ENCODE results near the gene CRYBA2. TPM values are rescaled to one million over a fixed set of nuclear protein-coding genes. Genes with fewer than 3 reads are reported as not detected.

CRYBA2 gene
- total RNA-seq, 2 donors from 2014 or later = not detected

GRCh38 chr2:219002395-219003266 is 9.4 kb upstream of the CRYBA2 start:
- peak in 1 of 2 donors; percentile 16 for ATAC-seq
- intact Hi-C loops (cut with DNase I) = no loop called here
- DNase-seq = peak; percentile 49

- DNase-seq = no peak
- intact Hi-C loops (cut with DNase I) = no loop called here
- ATAC-seq = peak; percentile 24 to 43
Measured at GRCh38 chr2:219001577-219002394, 8.6 kb upstream of the CRYBA2 start.

- DNase-seq (no peak), ATAC-seq (no peak)
- intact Hi-C loops (cut with DNase I) = no loop called here
Measured at GRCh38 chr2:219001100-219001576, 7.9 kb upstream of the CRYBA2 start.

- DNase-seq (no peak), ATAC-seq (no peak)
- intact Hi-C loops (cut with DNase I) = no loop called here
Measured at GRCh38 chr2:219000569-219000960, 7.3 kb upstream of the CRYBA2 start.

- intact Hi-C loops (cut with DNase I) = loop anchor here in 1 of 2 donors (10.0 kb wide), 1 partner anchor 155 kb away; no protein-coding TSS in a partner anchor
- ATAC-seq = no peak
- DNase-seq = no peak
Measured at GRCh38 chr2:218999881-219000568, 6.8 kb upstream of the CRYBA2 start.

GRCh38 chr2:218999021-218999880 is 6.0 kb upstream of the CRYBA2 start:
- DNase-seq (no peak), ATAC-seq (no peak)
- intact Hi-C loops (cut with DNase I) = loop anchor here in 1 of 2 donors (10.0 kb wide), 1 partner anchor 156 kb away; no protein-coding TSS in a partner anchor

GRCh38 chr2:218998414-218999002 is 5.3 kb upstream of the CRYBA2 start:
- DNase-seq = no peak
- ATAC-seq = no peak
- intact Hi-C loops (cut with DNase I) = loop anchor here in 1 of 2 donors (10.0 kb wide), 1 partner anchor 156 kb away; no protein-coding TSS in a partner anchor

GRCh38 chr2:218997731-218998130 is 4.5 kb upstream of the CRYBA2 start:
- DNase-seq (no peak), ATAC-seq (no peak)
- intact Hi-C loops (cut with DNase I) = loop anchor here in 1 of 2 donors (10.0 kb wide), 1 partner anchor 157 kb away; no protein-coding TSS in a partner anchor

- intact Hi-C loops (cut with DNase I) = loop anchor here in 1 of 2 donors (10.0 kb wide), 1 partner anchor 158 kb away; no protein-coding TSS in a partner anchor
- ATAC-seq (no peak), DNase-seq (no peak)
Measured at GRCh38 chr2:218996937-218997336, 3.7 kb upstream of the CRYBA2 start.

GRCh38 chr2:218995972-218996711 is 2.9 kb upstream of the CRYBA2 start:
- intact Hi-C loops (cut with DNase I) = loop anchor here in 1 of 2 donors (10.0 kb wide), 1 partner anchor 159 kb away; no protein-coding TSS in a partner anchor
- ATAC-seq (peak; percentile 88 to 91), DNase-seq (peak; percentile 92)

GRCh38 chr2:218995561-218995960 is 2.3 kb upstream of the CRYBA2 start:
- intact Hi-C loops (cut with DNase I) = loop anchor here in 1 of 2 donors (10.0 kb wide), 1 partner anchor 159 kb away; no protein-coding TSS in a partner anchor

GRCh38 chr2:218992703-218993344 is 398 bp downstream of the CRYBA2 start:
- intact Hi-C loops (cut with DNase I) = loop anchor here in 1 of 2 donors (10.0 kb wide), 1 partner anchor 162 kb away; no protein-coding TSS in a partner anchor
- ATAC-seq = peak in 1 of 2 donors; percentile 2
- DNase-seq = no peak

More at GRCh38 chr2:218995561-218995960, 2.3 kb upstream of the CRYBA2 start:
- no peak for ATAC-seq
- no peak for DNase-seq

GRCh38 chr2:218992196-218992595 is 1.0 kb downstream of the CRYBA2 start:
- ATAC-seq = no peak
- DNase-seq = no peak
- intact Hi-C loops (cut with DNase I) = loop anchor here in 1 of 2 donors (10.0 kb wide), 1 partner anchor 163 kb away; no protein-coding TSS in a partner anchor

GRCh38 chr2:218991674-218992168 is 1.5 kb downstream of the CRYBA2 start:
- DNase-seq (no peak), ATAC-seq (no peak)
- intact Hi-C loops (cut with DNase I) = loop anchor here in 1 of 2 donors (10.0 kb wide), 1 partner anchor 163 kb away; no protein-coding TSS in a partner anchor

GRCh38 chr2:218990612-218991011 is 2.6 kb downstream of the CRYBA2 start:
- DNase-seq (no peak), ATAC-seq (no peak)
- intact Hi-C loops (cut with DNase I) = loop anchor here in 1 of 2 donors (10.0 kb wide), 1 partner anchor 164 kb away; no protein-coding TSS in a partner anchor

- intact Hi-C loops (cut with DNase I) = loop anchor here in 1 of 2 donors (10.0 kb wide), 1 partner anchor 165 kb away; no protein-coding TSS in a partner anchor
- no peak for DNase-seq
- no peak for ATAC-seq
Measured at GRCh38 chr2:218990052-218990451, 3.2 kb downstream of the CRYBA2 start.

All from left cardiac atrium (tissue), 4 donors.